ENCODE measurements around the gene EGLN1.

The EGLN1 gene

DNA sequence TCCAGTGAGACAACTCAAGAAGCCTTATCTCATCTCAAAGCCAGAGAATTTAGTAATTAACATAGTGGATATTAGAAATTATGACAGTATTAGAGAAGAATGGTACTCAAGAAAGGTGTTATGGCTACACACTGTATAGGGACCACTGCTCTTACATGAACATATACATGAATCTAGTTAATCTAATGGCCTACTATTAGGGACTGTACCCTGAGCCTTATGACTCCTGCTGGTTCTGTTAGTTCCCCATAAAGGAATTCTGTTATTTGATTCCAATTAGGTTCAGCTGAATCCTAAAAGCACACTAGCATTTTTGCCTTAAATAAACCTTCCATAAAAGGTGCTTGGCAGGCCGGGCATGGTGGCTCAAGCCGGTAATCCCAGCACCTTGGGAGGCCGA lies 39.7 kb downstream of the EGLN1 start:
- Mint-ChIP-seq H3K4me3 (no peak overlapping the region), H3K4me1 (ENCODE audit: low read depth) (peaks cover 11% of the 10 kb centered on the region), H3K27me3 (no peaks in the 10 kb centered on the region), H3K27ac (no peak overlapping the region), H3K9me3 (no peaks in the 10 kb centered on the region), H3K36me3 (ENCODE audit: low read depth) (peaks cover 7% of the 10 kb centered on the region)
- intact Hi-C loops (cut with micrococcal nuclease) = loop anchor here (5.0 kb wide), 1 partner anchor 35 kb away; no protein-coding TSS in a partner anchor

DNA sequence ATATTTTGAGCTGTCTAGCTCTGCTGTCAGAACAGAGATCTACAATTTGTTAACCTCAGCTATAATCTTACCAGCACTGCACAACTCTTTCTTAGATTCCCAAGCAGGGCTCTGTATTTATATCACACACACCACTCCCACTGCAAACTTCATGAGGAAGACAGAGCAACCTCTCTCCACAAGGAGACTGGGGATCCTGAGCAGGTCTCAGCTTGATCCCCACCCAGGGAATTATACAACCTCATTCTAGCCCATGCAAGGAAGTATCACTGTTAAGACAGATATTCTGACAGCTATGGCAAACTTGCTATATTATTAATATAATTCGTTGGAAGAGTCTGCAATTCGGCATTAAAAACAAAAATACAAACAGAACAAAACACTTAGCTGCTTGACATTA lies 40.4 kb downstream of the EGLN1 start:
- H3K9me3 Mint-ChIP-seq = no peaks in the 10 kb centered on the region

DNA sequence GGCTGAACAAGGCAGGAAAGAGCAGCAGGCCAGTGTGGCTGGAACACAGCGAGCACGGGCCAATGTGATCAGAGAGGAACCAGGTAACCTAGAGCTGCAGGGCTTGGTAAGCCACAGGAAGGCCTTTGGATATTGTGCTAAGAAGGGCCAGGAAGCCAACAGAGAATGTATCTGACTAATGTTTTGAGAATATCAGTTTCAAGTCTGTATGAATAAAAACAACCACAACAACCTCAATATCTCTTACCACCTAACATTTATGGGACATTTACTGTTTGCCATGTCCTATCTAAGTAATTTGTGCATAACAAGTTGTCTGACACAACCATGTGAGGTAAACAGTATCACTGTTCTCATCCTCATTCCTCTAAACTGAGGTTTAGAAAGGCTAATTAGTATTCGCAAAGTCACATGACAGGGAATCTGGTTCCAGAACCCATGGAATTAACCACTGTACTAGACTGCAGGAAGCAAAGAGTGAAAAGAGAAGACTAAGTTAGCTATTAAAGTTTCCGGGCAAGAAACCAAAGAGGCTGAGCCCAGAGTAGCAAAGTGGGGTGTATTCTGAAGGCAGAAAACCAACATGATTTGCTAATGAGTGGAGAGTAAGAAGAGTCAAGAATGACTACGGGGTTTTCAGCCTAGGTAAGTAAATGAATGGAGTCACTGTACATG lies 45.1 kb downstream of the EGLN1 start:
- peaks cover 17% of the 10 kb centered on the region for H3K36me3 Mint-ChIP-seq (ENCODE audit: low read depth)
- intact Hi-C loops (cut with micrococcal nuclease) = no loop called here
- peaks cover 22% of the 10 kb centered on the region for H3K4me1 Mint-ChIP-seq (ENCODE audit: low read depth)
- no peak overlapping the region for H3K27ac Mint-ChIP-seq
- no peaks in the 10 kb centered on the region for H3K9me3 Mint-ChIP-seq
- H3K27me3 Mint-ChIP-seq = no peaks in the 10 kb centered on the region
- no peak overlapping the region for H3K4me3 Mint-ChIP-seq

More for the DNA sequence above, 40.4 kb downstream of the EGLN1 start:
- H3K36me3 Mint-ChIP-seq (ENCODE audit: low read depth) = peaks cover 7% of the 10 kb centered on the region
- intact Hi-C loops (cut with micrococcal nuclease) = loop anchor here (5.0 kb wide), 1 partner anchor 36 kb away; no protein-coding TSS in a partner anchor
- H3K4me3 Mint-ChIP-seq = no peak overlapping the region
- H3K27ac Mint-ChIP-seq = no peak overlapping the region
- H3K27me3 Mint-ChIP-seq = no peaks in the 10 kb centered on the region
- peaks cover 18% of the 10 kb centered on the region for H3K4me1 Mint-ChIP-seq (ENCODE audit: low read depth)

DNA sequence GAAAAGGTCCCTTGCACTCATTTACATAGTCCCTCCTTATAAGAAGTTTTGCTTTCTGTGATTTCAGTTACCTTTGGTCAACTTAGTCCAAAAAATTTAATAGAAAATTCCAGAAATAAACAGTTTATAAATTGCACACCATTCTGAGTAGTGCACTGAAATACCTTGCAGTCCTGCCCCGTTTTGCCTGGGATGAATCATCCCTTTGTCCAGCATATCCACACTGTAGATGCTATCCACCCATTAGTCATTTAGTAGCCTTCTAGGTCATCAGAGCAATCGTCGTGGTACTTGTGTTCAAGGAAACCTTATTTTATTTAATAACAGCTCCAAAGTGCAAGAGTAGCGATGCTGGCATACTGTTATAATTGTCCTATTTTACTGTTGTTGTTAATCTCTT lies 46.0 kb downstream of the EGLN1 start:
- Mint-ChIP-seq H3K36me3 (ENCODE audit: low read depth) (peaks cover 24% of the 10 kb centered on the region), H3K4me1 (ENCODE audit: low read depth) (peaks cover 22% of the 10 kb centered on the region)
- intact Hi-C loops (cut with micrococcal nuclease) = no loop called here

DNA sequence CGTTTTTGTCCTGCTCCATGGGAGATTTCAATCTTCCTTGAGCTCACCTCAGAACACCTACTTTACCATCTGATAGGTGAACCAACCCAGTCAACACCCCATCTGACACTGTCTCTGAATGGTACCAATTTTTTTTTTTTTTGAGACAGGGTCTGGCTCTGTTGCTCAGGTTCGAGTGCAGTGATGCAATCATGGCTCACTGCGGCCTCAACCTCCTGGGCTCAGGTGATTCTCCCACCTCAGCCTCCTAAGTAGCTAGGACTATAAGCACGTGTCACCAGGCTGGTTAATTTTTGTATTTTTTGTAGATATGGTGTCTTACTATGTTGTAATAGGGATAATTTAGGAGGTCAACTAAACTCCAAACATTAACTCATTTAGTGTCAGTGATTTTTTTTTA lies 47.7 kb downstream of the EGLN1 start:
- Mint-ChIP-seq H3K36me3 (ENCODE audit: low read depth) (peaks cover 27% of the 10 kb centered on the region), H3K9me3 (no peaks in the 10 kb centered on the region), H3K4me1 (ENCODE audit: low read depth) (peaks cover 17% of the 10 kb centered on the region), H3K4me3 (no peak overlapping the region), H3K27me3 (no peaks in the 10 kb centered on the region), H3K27ac (no peak overlapping the region)
- intact Hi-C loops (cut with micrococcal nuclease) = no loop called here

More for the DNA sequence above, 46.0 kb downstream of the EGLN1 start:
- H3K9me3 Mint-ChIP-seq = no peaks in the 10 kb centered on the region
- no peak overlapping the region for H3K27ac Mint-ChIP-seq
- H3K27me3 Mint-ChIP-seq = no peaks in the 10 kb centered on the region
- H3K4me3 Mint-ChIP-seq = no peak overlapping the region

DNA sequence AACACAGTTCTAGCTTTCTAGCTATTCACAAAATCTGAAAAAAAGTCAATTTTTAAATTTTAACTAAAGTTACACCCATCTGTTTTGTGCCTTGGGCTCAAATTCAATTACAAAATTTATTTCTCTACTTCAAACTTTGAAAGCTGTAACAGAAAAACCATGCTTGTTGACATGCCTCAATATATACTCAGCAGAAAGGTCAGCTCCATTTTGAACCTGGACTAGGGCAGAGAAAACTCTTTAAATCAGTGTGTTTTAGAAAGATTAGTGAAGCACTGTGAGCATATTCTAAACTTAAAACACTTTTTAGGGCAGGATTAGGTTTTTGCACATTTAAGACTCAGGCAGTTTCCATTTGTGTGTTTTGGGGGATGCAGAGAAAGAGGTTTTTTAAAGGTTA lies 49.6 kb downstream of the EGLN1 start:
- no peak overlapping the region for H3K27ac Mint-ChIP-seq
- H3K4me1 Mint-ChIP-seq (ENCODE audit: low read depth) = peaks cover 17% of the 10 kb centered on the region
- peaks cover 41% of the 10 kb centered on the region for H3K36me3 Mint-ChIP-seq (ENCODE audit: low read depth)
- H3K27me3 Mint-ChIP-seq = no peaks in the 10 kb centered on the region
- intact Hi-C loops (cut with micrococcal nuclease) = no loop called here
- no peak overlapping the region for H3K4me3 Mint-ChIP-seq
- no peaks in the 10 kb centered on the region for H3K9me3 Mint-ChIP-seq

DNA sequence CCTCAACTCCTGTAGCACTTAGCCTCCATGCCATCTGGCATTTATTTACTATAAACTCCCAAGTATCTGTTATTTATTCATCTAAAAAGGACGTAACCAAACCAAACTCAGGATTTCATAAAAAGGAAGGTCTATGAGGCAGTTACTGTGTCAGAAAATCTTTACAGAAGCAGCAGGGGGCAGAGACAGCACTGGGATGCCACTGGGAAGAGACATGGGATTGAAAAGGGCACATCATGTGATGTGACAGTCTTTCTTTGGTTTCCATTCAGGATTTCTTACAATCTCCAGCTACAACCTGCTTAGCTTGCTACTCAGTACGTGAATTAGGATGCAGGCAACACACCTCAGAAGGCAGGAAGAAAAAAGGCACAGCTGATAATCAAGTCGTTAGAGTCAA lies 52.8 kb downstream of the EGLN1 start:
- Mint-ChIP-seq H3K4me1 (ENCODE audit: low read depth) (peaks cover 5% of the 10 kb centered on the region), H3K27ac (no peak overlapping the region), H3K4me3 (no peak overlapping the region), H3K36me3 (ENCODE audit: low read depth) (peaks cover 70% of the 10 kb centered on the region), H3K9me3 (no peaks in the 10 kb centered on the region), H3K27me3 (no peaks in the 10 kb centered on the region)
- intact Hi-C loops (cut with micrococcal nuclease) = no loop called here

DNA sequence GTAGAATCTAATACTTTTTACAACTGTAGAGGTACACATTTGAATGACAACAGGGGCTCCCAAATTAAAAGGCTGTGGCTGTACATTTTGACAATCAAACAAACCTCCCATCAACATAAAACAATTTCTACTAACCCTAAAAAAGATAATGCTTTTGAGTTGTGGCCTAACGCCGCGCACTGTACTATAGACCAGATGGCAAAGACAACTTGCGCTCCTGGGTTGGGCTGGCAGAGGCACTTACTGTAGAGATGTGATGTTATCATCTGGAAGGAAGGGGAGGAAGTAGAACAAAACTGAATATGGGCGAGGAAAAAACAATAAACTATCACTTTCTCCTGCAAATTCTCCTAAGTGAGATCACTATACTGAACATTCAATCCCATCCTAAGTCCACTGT lies 57.9 kb downstream of the EGLN1 start:
- Mint-ChIP-seq H3K27ac (no peak overlapping the region), H3K4me3 (no peak overlapping the region), H3K27me3 (no peaks in the 10 kb centered on the region), H3K36me3 (ENCODE audit: low read depth) (peaks cover 75% of the 10 kb centered on the region), H3K4me1 (ENCODE audit: low read depth) (peaks cover 12% of the 10 kb centered on the region), H3K9me3 (no peaks in the 10 kb centered on the region)
- intact Hi-C loops (cut with micrococcal nuclease) = no loop called here

DNA sequence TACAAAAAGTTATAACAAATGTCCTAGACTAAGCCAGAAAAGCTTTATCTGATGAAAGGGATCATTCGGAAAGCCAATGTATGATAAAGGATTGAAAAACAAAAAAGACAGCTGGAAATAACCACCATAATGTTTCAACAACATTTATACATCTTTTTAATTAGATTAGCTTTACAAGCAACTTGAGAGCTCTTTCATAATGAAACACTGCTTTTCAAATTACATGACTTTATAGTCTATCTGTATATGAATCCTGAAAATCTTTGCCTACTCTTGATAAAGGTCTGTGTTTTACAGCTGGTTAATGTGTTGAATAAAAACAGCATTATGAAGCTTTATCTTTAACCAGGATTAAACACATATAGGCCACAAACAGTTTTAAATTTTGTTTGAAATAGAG lies 58.5 kb downstream of the EGLN1 start:
- intact Hi-C loops (cut with micrococcal nuclease) = no loop called here
- Mint-ChIP-seq H3K4me1 (ENCODE audit: low read depth) (peaks cover 10% of the 10 kb centered on the region), H3K4me3 (no peak overlapping the region), H3K27me3 (no peaks in the 10 kb centered on the region), H3K9me3 (no peaks in the 10 kb centered on the region), H3K36me3 (ENCODE audit: low read depth) (peaks cover 71% of the 10 kb centered on the region), H3K27ac (no peak overlapping the region)

DNA sequence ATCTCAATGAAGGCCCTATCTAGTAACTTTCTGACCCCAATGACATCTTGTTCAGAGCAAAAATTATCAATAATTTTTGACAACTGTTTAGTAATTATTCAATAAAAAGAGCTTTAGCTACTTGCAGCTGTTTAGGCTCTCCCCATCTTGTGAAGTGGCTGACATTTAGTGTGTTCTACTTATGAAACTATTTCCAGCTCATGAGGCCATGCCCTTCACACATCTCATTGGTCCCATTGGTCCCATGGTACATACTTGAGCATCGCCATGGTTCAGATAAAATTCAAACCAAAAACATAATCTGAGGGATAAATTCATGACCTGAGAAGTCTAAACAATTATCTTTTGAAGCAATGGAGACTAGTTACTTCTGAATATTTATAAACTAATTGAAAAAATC lies 59.8 kb downstream of the EGLN1 start:
- H3K27me3 Mint-ChIP-seq = no peaks in the 10 kb centered on the region
- no peak overlapping the region for H3K4me3 Mint-ChIP-seq
- no peaks in the 10 kb centered on the region for H3K9me3 Mint-ChIP-seq
- H3K4me1 Mint-ChIP-seq (ENCODE audit: low read depth) = peaks cover 14% of the 10 kb centered on the region
- intact Hi-C loops (cut with micrococcal nuclease) = no loop called here
- H3K36me3 Mint-ChIP-seq (ENCODE audit: low read depth) = peaks cover 62% of the 10 kb centered on the region
- no peak overlapping the region for H3K27ac Mint-ChIP-seq

DNA sequence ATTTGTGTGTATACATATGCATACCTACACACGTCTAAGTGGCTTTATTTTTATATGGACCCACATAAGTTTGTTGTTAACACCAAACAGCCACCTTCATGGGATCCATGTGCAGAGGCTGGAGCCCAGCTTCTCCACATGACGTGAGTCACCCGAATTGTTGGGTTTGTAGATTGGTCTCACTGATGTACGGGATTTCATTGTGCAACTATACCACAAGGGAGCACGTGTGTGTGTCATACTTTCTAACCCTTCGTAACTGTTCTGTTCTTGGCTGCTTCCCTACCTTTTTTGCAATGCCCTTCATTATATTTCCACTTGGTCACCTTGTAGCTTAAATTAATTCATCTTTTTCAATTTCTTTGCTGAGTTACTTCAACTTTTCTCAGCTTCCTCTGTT lies 63.0 kb downstream of the EGLN1 start:
- H3K36me3 Mint-ChIP-seq (ENCODE audit: low read depth) = peaks cover 38% of the 10 kb centered on the region
- intact Hi-C loops (cut with micrococcal nuclease) = no loop called here
- H3K9me3 Mint-ChIP-seq = no peaks in the 10 kb centered on the region
- H3K27me3 Mint-ChIP-seq = no peaks in the 10 kb centered on the region
- no peak overlapping the region for H3K4me3 Mint-ChIP-seq
- peaks cover 16% of the 10 kb centered on the region for H3K4me1 Mint-ChIP-seq (ENCODE audit: low read depth)
- no peak overlapping the region for H3K27ac Mint-ChIP-seq

DNA sequence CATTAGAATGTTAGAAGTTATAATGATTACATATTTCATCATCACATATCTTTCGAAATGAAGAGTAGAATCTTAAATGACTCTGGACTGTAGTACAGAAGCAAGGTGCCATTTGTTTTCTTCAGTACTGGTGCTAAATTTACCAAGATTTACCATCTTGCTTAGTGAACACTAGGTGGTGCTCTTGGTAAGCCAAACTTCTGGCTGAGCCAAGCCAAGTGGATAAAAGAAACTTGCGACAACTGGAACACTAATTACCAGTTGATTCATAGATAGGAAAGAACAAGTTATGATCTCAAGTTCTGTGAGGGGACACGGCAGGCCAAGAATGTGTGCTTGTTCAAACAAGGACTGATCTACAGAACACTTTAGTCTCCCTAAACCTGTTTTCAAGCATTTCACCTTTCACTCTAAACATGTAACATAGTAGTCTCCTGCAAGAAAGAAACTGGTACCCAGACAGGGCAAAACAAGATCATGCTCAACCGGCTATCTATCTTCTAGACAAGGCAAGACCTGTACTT lies 64.2 kb downstream of the EGLN1 start:
- Mint-ChIP-seq H3K36me3 (ENCODE audit: low read depth) (peaks cover 40% of the 10 kb centered on the region), H3K4me3 (no peak overlapping the region), H3K4me1 (ENCODE audit: low read depth) (peaks cover 16% of the 10 kb centered on the region), H3K27me3 (no peaks in the 10 kb centered on the region), H3K27ac (no peak overlapping the region), H3K9me3 (no peaks in the 10 kb centered on the region)
- intact Hi-C loops (cut with micrococcal nuclease) = loop anchor here (1.0 kb wide), 1 partner anchor 246 kb away; no protein-coding TSS in a partner anchor

DNA sequence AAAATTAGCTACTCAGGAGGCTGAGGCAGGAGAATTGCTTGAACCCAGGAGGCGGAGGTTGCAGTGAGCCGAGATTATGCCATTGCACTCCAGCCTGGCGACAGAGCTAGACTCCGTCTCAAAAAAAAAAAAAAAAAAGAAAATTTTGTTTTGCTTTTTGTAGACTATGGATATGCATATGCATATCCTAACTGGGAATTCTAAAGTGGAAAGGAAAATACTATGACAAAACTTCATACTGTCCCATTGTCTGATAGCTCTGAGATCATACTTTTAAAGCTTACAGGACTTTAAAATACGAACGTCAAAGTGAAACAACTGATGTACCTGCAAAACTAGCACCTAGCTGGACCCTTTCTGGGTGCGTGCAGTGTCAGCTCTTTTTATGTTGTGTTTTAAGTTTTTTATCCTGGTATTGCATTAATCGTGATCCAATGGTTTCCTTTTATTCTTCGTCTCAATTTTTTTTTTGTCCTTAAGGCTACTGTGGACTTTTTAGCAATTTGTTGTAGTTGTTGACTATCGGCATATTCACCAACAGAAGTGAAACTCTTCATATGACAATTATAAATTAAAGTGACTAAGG lies 64.8 kb downstream of the EGLN1 start:
- H3K27me3 Mint-ChIP-seq = no peaks in the 10 kb centered on the region
- H3K36me3 Mint-ChIP-seq (ENCODE audit: low read depth) = peaks cover 46% of the 10 kb centered on the region
- intact Hi-C loops (cut with micrococcal nuclease) = loop anchor here (1.0 kb wide), 1 partner anchor 247 kb away; no protein-coding TSS in a partner anchor
- H3K4me1 Mint-ChIP-seq (ENCODE audit: low read depth) = peaks cover 16% of the 10 kb centered on the region
- H3K27ac Mint-ChIP-seq = no peak overlapping the region
- H3K9me3 Mint-ChIP-seq = no peaks in the 10 kb centered on the region
- no peak overlapping the region for H3K4me3 Mint-ChIP-seq

DNA sequence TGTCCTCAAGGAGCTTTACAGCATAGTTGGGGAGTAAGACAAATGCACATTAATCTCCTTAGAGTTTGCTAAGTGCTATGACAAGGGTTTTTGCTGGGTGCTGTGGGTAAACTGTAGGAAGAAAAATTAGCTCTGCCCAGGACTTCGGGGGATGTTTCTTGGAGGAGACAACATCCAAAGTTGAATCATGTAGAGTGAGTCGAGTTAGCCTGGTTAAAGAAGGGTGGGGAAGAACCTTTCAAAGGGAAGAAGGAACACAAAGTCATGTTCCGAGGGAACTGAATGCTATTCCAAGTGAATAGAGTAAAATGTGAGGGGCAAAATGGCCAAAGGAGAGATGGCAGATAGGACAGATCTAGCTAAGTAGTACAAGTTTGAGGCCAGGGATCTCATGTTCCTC lies 66.9 kb downstream of the EGLN1 start:
- Mint-ChIP-seq H3K27ac (no peak overlapping the region), H3K36me3 (ENCODE audit: low read depth) (peaks cover 47% of the 10 kb centered on the region), H3K27me3 (no peaks in the 10 kb centered on the region), H3K9me3 (no peaks in the 10 kb centered on the region), H3K4me3 (no peak overlapping the region), H3K4me1 (ENCODE audit: low read depth) (peaks cover 16% of the 10 kb centered on the region)
- intact Hi-C loops (cut with micrococcal nuclease) = no loop called here

All from dendritic cell treated with granulocyte-macrophage colony-stimulating factor and Interleukin-4, amounts not matched to agents 40 ng/mL and 50 ng/mL, for 4 days (primary cell).